Breast epithelium (tissue), 4 donors: Measurements from ENCODE around the gene TBCCD1. TPM values are rescaled to one million over a fixed set of nuclear protein-coding genes. Genes with fewer than 3 reads are reported as not detected.

Experiments used
- DNase-seq, 2 donors: peaks; one replicate each; pipeline ENCODE4 v3.0.0-alpha.2; 2019; ENCODE audit warnings: low spot score in 2 of 2
- H3K27ac ChIP-seq, 2 donors: fragments of 200-600 bp; sonication (generic) in 1 of 2; one replicate each; pipeline ENCODE4 v1.5.1; 2016 to 2019; ENCODE audit warnings: mild to moderate bottlenecking in 1 of 2
- H3K27me3 ChIP-seq, 2 donors: fragments of 200-600 bp; sonication (generic) in 1 of 2; one replicate each; pipeline versions ENCODE4 v1.5.1 to v1.6.0; 2017 to 2019; ENCODE audit warnings: control low read depth in 1 of 2, mild to moderate bottlenecking in 1 of 2
- H3K36me3 ChIP-seq: fragments of 200-600 bp; one replicate; pipeline ENCODE4 v1.5.1; 2019
- H3K4me1 ChIP-seq, 2 donors: fragments of 200-600 bp; sonication (generic); one replicate each; pipeline ENCODE4 v1.5.1; 2016 to 2019; ENCODE audit warnings: control low read depth in 1 of 2
- H3K4me3 ChIP-seq, 3 donors: fragments of 200-600 bp; sonication (generic); 1 replicate in 2 of 3; 2 replicates in 1 of 3; pipeline ENCODE4 v1.5.1; 2016 to 2019; ENCODE audit warnings: mild to moderate bottlenecking in 3 of 3, moderate library complexity in 2 of 3
- H3K9me3 ChIP-seq, 2 donors: fragments of 200-600 bp; sonication (generic) in 1 of 2; one replicate each; pipeline ENCODE4 v1.5.1; 2016 to 2019; ENCODE audit warnings: control low read depth in 1 of 2
- POLR2A ChIP-seq: fragments of 450-650 bp; IDR thresholded peaks from one replicate; pipeline ENCODE4 v1.6.1; 2016; ENCODE audit warnings: antibody characterized with exemption, mild to moderate bottlenecking, moderate library complexity
- POLR2AphosphoS5 ChIP-seq, 3 donors: sonication (generic); formaldehyde crosslinking; IDR thresholded peaks; one replicate each; pipeline ENCODE4 v1.6.1; 2017; ENCODE audit warnings: antibody characterized with exemption in 3 of 3
- intact Hi-C: fragments of 100-400 bp; cut with DNase I; formaldehyde crosslinking; loops from one replicate; pipeline ENCODE4 v1.15.1; 2023; ENCODE audit warnings: low total_unique reads
- total RNA-seq, 3 donors: library from RNA; depleted of rRNA; stranded (reverse); fragments of >200 nt; gene quantifications; one replicate each; pipeline ENCODE4 v1.1.0, GENCODE V29; 2016
- TF ChIP-seq, protein P1 (sequence below), 3 donors: fragments of 450-650 bp; IDR thresholded peaks; one replicate each; pipeline ENCODE4 v1.5.1; 2016 to 2017; ENCODE audit warnings: antibody characterized with exemption in 3 of 3, mild to moderate bottlenecking in 3 of 3, moderate library complexity in 3 of 3

Gene TBCCD1
- total RNA-seq, 3 donors from 2014 or later = 15.0 to 19.6 (median 17.4) TPM

GRCh38 chr3:186613637-186614265, 46.6 kb upstream of the TBCCD1 start:
- no peaks in the 10 kb centered on the region for H3K4me1 ChIP-seq
- no peaks in the 10 kb centered on the region for H3K9me3 ChIP-seq

GRCh38 chr3:186612721-186613636, 45.8 kb upstream of the TBCCD1 start, which contains the start of gene AHSG:
AHSG (plus strand) TSS chr3:186613060; CDS start chr3:186613142, 82 bp downstream.
- Histone ChIP-seq H3K4me1 (no peaks in the 10 kb centered on the region), H3K9me3 (no peaks in the 10 kb centered on the region), H3K27me3 (peaks cover 0 to 10% of the 10 kb centered on the region in 2 donors), H3K4me3 (no peak within 1 kb of the TSS), H3K36me3 (no peaks in the 10 kb centered on the region), H3K27ac (no peak within 1 kb of the TSS)
- intact Hi-C loops = no loop called here
- no peak for TF ChIP-seq POLR2AphosphoS5 (IDR thresholded peaks at IDR 0.05)
- no peak for DNase-seq

More at GRCh38 chr3:186613637-186614265, 46.6 kb upstream of the TBCCD1 start:
- H3K36me3 ChIP-seq = no peaks in the 10 kb centered on the region
- no peak overlapping the region for H3K27ac ChIP-seq
- TF ChIP-seq POLR2AphosphoS5 (IDR thresholded peaks at IDR 0.05) = no peak
- peaks cover 0 to 10% of the 10 kb centered on the region in 2 donors for H3K27me3 ChIP-seq
- intact Hi-C loops = no loop called here
- no peak for DNase-seq
- no peak overlapping the region for H3K4me3 ChIP-seq

DNA sequence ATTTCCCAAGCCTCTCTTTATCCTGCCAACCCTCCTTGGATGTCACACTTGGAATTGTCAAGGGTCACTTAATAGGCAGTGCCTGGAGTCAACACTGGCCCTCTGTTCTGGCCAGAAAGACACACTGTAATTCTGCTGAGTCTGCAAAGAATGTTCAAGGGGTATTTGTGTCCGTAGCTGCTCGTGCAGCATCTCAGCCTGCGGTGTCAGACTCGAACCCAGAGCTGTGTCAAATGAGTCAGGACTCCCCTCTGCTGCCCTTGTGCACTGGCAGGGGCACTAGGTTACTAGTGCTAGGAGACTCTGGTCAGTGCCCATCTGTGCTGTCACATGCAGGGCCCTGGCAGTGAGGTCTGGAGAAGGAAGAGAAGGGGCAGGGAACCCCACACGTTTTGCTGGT, 44.9 kb upstream of the TBCCD1 start:
- Histone ChIP-seq H3K27ac (no peak overlapping the region), H3K4me1 (no peaks in the 10 kb centered on the region), H3K27me3 (peaks cover 0 to 10% of the 10 kb centered on the region in 2 donors), H3K9me3 (no peaks in the 10 kb centered on the region), H3K4me3 (no peak overlapping the region), H3K36me3 (no peaks in the 10 kb centered on the region)
- DNase-seq = no peak
- intact Hi-C loops = no loop called here
- TF ChIP-seq POLR2AphosphoS5 (IDR thresholded peaks at IDR 0.05) = no peak
- no peak for TF ChIP-seq POLR2A
- TF ChIP-seq, protein P1, sequence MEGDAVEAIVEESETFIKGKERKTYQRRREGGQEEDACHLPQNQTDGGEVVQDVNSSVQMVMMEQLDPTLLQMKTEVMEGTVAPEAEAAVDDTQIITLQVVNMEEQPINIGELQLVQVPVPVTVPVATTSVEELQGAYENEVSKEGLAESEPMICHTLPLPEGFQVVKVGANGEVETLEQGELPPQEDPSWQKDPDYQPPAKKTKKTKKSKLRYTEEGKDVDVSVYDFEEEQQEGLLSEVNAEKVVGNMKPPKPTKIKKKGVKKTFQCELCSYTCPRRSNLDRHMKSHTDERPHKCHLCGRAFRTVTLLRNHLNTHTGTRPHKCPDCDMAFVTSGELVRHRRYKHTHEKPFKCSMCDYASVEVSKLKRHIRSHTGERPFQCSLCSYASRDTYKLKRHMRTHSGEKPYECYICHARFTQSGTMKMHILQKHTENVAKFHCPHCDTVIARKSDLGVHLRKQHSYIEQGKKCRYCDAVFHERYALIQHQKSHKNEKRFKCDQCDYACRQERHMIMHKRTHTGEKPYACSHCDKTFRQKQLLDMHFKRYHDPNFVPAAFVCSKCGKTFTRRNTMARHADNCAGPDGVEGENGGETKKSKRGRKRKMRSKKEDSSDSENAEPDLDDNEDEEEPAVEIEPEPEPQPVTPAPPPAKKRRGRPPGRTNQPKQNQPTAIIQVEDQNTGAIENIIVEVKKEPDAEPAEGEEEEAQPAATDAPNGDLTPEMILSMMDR (IDR thresholded peaks at IDR 0.05) = no peak

DNA sequence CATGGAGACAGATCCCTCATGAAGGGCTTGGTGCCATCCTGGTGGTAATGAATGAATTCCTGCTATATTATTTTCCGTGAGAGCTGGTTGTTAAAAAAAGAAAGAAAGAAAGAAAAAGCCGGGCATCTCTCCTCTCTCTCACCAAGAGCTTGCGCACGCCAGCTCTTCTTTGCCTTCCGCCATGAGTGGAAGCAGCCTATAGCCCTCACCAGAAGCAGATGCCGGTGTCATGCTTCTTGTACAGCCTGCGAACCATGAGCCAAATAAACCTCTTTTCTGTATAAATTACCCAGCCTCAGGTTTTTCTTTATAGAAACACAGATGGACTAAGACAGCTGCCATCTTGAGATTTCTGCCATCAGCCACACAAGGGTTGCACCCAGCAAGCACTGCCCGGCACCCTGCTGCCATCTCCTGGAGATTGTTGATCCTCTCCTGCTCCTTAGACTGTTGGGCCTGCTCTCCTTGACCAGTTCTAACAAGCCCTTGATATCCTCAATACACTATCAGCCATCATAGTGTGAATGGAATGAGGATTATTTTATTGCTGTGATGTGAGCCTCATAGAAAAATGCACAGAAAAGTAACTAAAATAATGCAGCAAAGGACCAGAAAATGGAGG, 42.2 kb upstream of the TBCCD1 start:
- intact Hi-C loops = no loop called here
- H3K4me1 ChIP-seq = no peaks in the 10 kb centered on the region
- H3K9me3 ChIP-seq = no peaks in the 10 kb centered on the region
- H3K4me3 ChIP-seq = no peak overlapping the region
- H3K27me3 ChIP-seq = peaks cover 0 to 3% of the 10 kb centered on the region in 2 donors
- no peak for DNase-seq
- no peak overlapping the region for H3K27ac ChIP-seq
- no peaks in the 10 kb centered on the region for H3K36me3 ChIP-seq
- no peak for TF ChIP-seq POLR2A
- TF ChIP-seq POLR2AphosphoS5 (IDR thresholded peaks at IDR 0.05) = no peak
- TF ChIP-seq, protein P1 (IDR thresholded peaks at IDR 0.05) = no peak

DNA sequence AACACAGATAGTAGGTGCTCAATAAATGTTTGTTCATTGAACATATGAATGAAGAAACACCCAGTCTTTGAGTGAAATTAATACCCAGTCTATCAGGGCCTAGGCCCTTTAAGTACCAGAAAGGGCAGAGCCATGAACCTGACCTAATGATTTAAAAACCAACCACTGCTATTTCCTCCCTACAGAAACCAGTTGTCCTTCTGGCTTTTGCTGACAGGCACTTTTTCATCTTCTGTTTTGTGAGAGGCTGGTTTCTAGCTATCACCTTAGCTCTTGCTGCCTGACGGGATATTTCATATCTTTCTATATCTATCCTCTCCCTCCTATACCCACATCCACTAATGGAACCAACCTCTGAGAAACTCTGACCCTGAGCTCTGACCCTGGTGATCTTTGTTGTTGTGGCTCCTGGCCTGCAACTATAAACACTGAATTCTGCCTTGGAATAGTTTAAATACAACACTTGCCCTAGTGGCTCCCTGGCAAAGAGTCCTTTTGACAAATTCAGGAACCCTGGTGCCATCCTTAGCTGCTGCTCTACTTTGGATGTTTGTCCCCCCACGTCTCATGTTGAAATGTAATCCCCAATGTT, 41.6 kb upstream of the TBCCD1 start:
- no peak for DNase-seq
- intact Hi-C loops = no loop called here
- no peaks in the 10 kb centered on the region for H3K9me3 ChIP-seq
- H3K27me3 ChIP-seq = no peaks in the 10 kb centered on the region
- TF ChIP-seq POLR2AphosphoS5 (IDR thresholded peaks at IDR 0.05) = no peak
- no peak overlapping the region for H3K27ac ChIP-seq
- H3K36me3 ChIP-seq = no peaks in the 10 kb centered on the region
- no peak overlapping the region for H3K4me3 ChIP-seq
- no peaks in the 10 kb centered on the region for H3K4me1 ChIP-seq
